CD14-positive monocyte (primary cell): Measurements from ENCODE around the gene COMMD1. TPM values are rescaled to one million over a fixed set of nuclear protein-coding genes. Genes with fewer than 3 reads are reported as not detected.

Experiments
- DNase-seq, 3 donors: peaks; one replicate each; pipeline ENCODE4 v3.0.0-alpha.2; 2011 to 2022
- H2AFZ ChIP-seq: 2 replicates; pipeline ENCODE4 v1.6.0; 2012; ENCODE audit warnings: mild to moderate bottlenecking, low read depth, low read length, inconsistent platforms; ENCODE audit not compliant: insufficient read depth, poor library complexity, severe bottlenecking
- H3K27ac ChIP-seq, 2 donors: 1 replicate in 1 of 2; 2 replicates in 1 of 2; pipeline ENCODE4 v1.5.1; 2012 to 2013; ENCODE audit warnings: low read length in 2 of 2, control low read depth in 1 of 2, inconsistent platforms in 1 of 2, low read depth in 1 of 2, mild to moderate bottlenecking in 1 of 2
- H3K27me3 ChIP-seq, 2 donors: one replicate each; pipeline versions ENCODE4 v1.6.0 to v1.6.1; 2011 to 2013; ENCODE audit warnings: low read length in 2 of 2; ENCODE audit not compliant: control insufficient read depth in 2 of 2, insufficient read depth in 2 of 2
- H3K36me3 ChIP-seq, 2 donors: replicated peaks in 1 of 2; 1 replicate in 1 of 2; 2 replicates in 1 of 2; pipeline versions ENCODE4 v1.5.1 to v1.6.1; 2012 to 2013; ENCODE audit warnings: low read length in 2 of 2, control low read depth in 1 of 2, inconsistent platforms in 1 of 2, mild to moderate bottlenecking in 1 of 2; ENCODE audit not compliant: insufficient read depth in 2 of 2, control insufficient read depth in 1 of 2
- H3K4me1 ChIP-seq, 2 donors: 1 replicate in 1 of 2; 2 replicates in 1 of 2; pipeline versions ENCODE4 v1.5.1 to v1.6.1; 2012 to 2013; ENCODE audit warnings: low read length in 2 of 2, control low read depth in 1 of 2, inconsistent platforms in 1 of 2, mild to moderate bottlenecking in 1 of 2, moderate library complexity in 1 of 2; ENCODE audit not compliant: insufficient read depth in 2 of 2, control insufficient read depth in 1 of 2
- H3K4me2 ChIP-seq: replicated peaks from 2 replicates; pipeline ENCODE3; 2012; ENCODE audit warnings: low read length, moderate library complexity, mild to moderate bottlenecking; ENCODE audit not compliant: poor library complexity, severe bottlenecking; ENCODE audit errors: extremely low read depth
- H3K4me3 ChIP-seq, 3 experiments: fragments of 200-600 bp in 1 of 3; sonication (generic) in 1 of 3; replicated peaks in 1 of 3; 1 replicate in 2 of 3; 2 replicates in 1 of 3; pipeline ENCODE4 v1.5.1; 2011 to 2013; ENCODE audit warnings: low read length in 3 of 3, mild to moderate bottlenecking in 3 of 3, control low read depth in 2 of 3, low read depth in 2 of 3, inconsistent platforms in 1 of 3, moderate library complexity in 1 of 3
- H3K79me2 ChIP-seq: 2 replicates; pipeline ENCODE4 v1.6.0; 2012; ENCODE audit warnings: mild to moderate bottlenecking, control low read depth, inconsistent platforms, low read length, moderate library complexity; ENCODE audit not compliant: insufficient read depth
- H3K9ac ChIP-seq: 2 replicates; pipeline ENCODE4 v1.6.0; 2017; ENCODE audit warnings: low read length, mild to moderate bottlenecking; ENCODE audit not compliant: insufficient read depth, poor library complexity, severe bottlenecking
- H3K9me3 ChIP-seq, 2 donors: replicated peaks in 1 of 2; 1 replicate in 1 of 2; 2 replicates in 1 of 2; pipeline versions ENCODE4 v1.5.1 to v1.6.1; 2012 to 2013; ENCODE audit warnings: low read length in 2 of 2, control low read depth in 1 of 2; ENCODE audit not compliant: control insufficient read depth in 1 of 2, insufficient read depth in 1 of 2
- H4K20me1 ChIP-seq: 2 replicates; pipeline ENCODE4 v1.6.0; 2012; ENCODE audit warnings: mild to moderate bottlenecking, low read length, control low read depth, moderate library complexity; ENCODE audit not compliant: insufficient read depth
- H3K27ac Mint-ChIP-seq, 7 donors: one replicate each; pipeline ENCODE4 v1.8.0; 2020; ENCODE audit warnings: mild to moderate bottlenecking in 7 of 7, mixed read lengths in 7 of 7, moderate library complexity in 6 of 7, inconsistent platforms in 2 of 7
- H3K27me3 Mint-ChIP-seq, 3 donors: one replicate each; pipeline ENCODE4 v1.8.0; 2021 to 2022; ENCODE audit warnings: low read depth in 3 of 3, mild to moderate bottlenecking in 3 of 3, mixed read lengths in 3 of 3, moderate library complexity in 3 of 3, inconsistent platforms in 1 of 3
- H3K36me3 Mint-ChIP-seq, 2 donors: one replicate each; pipeline ENCODE4 v1.8.0; 2020; ENCODE audit warnings: mixed read lengths in 2 of 2, inconsistent platforms in 1 of 2, mild to moderate bottlenecking in 1 of 2
- H3K4me1 Mint-ChIP-seq: one replicate; pipeline ENCODE4 v1.8.0; 2020; ENCODE audit warnings: mild to moderate bottlenecking, mixed read lengths
- H3K4me3 Mint-ChIP-seq, 2 donors: one replicate each; pipeline ENCODE4 v1.8.0; 2020; ENCODE audit warnings: mild to moderate bottlenecking in 2 of 2, mixed read lengths in 2 of 2, moderate library complexity in 1 of 2
- H3K9me3 Mint-ChIP-seq, 7 donors: one replicate each; pipeline ENCODE4 v1.8.0; 2020 to 2022; ENCODE audit warnings: mixed read lengths in 7 of 7, mild to moderate bottlenecking in 6 of 7, moderate library complexity in 6 of 7, inconsistent platforms in 2 of 7
- WGBS: methylation state at CpG from one replicate; pipeline ENCODE4 v1.1.5; 2013; ENCODE audit warnings: missing lambda C conversion rate; ENCODE audit not compliant: insufficient coverage; 5-methylcytosine and 5-hydroxymethylcytosine counted together
- intact Hi-C, 2 donors: fragments of 100-400 bp; cut with micrococcal nuclease; formaldehyde crosslinking; loops; one replicate each; pipeline versions ENCODE4 v1.15.0 to v1.15.1; 2023
- polyA plus RNA-seq, 3 donors: library from polyadenylated mRNA; depleted of rRNA in 1 of 3; unstranded in 2 of 3; stranded (reverse) in 1 of 3; fragments of 300-500 nt in 2 of 3; fragments of >200 nt in 1 of 3; fragmentation: Illumina TruSeq in 2 of 3; gene quantifications; 1 replicate in 2 of 3; 2 replicates in 1 of 3; pipeline ENCODE4 v1.2.3, GENCODE V29; 2012 to 2021
- TF ChIP-seq, protein P1 (sequence below): fragments of 200-600 bp; IDR thresholded peaks from one replicate; pipeline ENCODE4 v1.8.0; 2022; ENCODE audit warnings: antibody characterized with exemption, mild to moderate bottlenecking

The COMMD1 gene
- polyA plus RNA-seq, 3 donors: 25.2 to 82.1 (median 70.7) TPM

DNA sequence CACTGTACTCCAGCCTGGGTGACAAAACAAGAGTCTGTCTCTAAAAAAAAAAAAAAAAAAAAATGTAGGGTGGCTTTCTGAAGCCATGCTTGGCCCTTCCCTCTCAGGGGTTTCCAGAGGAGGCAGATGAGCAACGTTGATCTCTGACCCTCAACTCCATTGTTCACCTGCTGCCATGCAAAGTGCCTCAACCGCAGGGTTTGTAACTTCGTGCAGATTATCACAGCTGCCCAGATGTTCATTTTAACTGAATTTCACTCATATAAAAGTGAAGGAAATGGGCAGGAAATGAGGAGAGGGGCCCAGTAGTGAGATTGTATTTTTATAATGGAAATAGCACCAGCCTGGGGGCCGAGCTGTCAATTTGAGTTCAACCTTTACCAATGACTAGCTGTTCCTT, 275.5 kb downstream of the COMMD1 start:
- Mint-ChIP-seq H3K27ac (no peak overlapping the region), H3K27me3 (peaks cover 1 to 2% (median 2%) of the 10 kb centered on the region in 3 donors), H3K4me3 (no peak overlapping the region), H3K9me3 (peaks cover 0 to 4% (median 2%) of the 10 kb centered on the region in 7 donors), H3K36me3 (no peaks in the 10 kb centered on the region), H3K4me1 (peaks cover 15% of the 10 kb centered on the region)
- H4K20me1 ChIP-seq: no peaks in the 10 kb centered on the region
- TF ChIP-seq, protein P1, sequence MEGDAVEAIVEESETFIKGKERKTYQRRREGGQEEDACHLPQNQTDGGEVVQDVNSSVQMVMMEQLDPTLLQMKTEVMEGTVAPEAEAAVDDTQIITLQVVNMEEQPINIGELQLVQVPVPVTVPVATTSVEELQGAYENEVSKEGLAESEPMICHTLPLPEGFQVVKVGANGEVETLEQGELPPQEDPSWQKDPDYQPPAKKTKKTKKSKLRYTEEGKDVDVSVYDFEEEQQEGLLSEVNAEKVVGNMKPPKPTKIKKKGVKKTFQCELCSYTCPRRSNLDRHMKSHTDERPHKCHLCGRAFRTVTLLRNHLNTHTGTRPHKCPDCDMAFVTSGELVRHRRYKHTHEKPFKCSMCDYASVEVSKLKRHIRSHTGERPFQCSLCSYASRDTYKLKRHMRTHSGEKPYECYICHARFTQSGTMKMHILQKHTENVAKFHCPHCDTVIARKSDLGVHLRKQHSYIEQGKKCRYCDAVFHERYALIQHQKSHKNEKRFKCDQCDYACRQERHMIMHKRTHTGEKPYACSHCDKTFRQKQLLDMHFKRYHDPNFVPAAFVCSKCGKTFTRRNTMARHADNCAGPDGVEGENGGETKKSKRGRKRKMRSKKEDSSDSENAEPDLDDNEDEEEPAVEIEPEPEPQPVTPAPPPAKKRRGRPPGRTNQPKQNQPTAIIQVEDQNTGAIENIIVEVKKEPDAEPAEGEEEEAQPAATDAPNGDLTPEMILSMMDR: no peak
- H3K4me3 ChIP-seq: no peak overlapping the region
- H3K27ac ChIP-seq: no peak overlapping the region
- no peak overlapping the region for H2AFZ ChIP-seq
- WGBS: no CpG with 5 or more reads among the region's 4 CpGs
- H3K79me2 ChIP-seq: no peaks in the 10 kb centered on the region
- H3K9ac ChIP-seq: no peak overlapping the region
- no peaks in the 10 kb centered on the region for H3K9me3 ChIP-seq
- no peaks in the 10 kb centered on the region for H3K36me3 ChIP-seq
- DNase-seq: no peak
- no peaks in the 10 kb centered on the region for H3K4me1 ChIP-seq
- no peaks in the 10 kb centered on the region for H3K27me3 ChIP-seq
- H3K4me2 ChIP-seq: no peak overlapping the region
- intact Hi-C loops: no loop called here

DNA sequence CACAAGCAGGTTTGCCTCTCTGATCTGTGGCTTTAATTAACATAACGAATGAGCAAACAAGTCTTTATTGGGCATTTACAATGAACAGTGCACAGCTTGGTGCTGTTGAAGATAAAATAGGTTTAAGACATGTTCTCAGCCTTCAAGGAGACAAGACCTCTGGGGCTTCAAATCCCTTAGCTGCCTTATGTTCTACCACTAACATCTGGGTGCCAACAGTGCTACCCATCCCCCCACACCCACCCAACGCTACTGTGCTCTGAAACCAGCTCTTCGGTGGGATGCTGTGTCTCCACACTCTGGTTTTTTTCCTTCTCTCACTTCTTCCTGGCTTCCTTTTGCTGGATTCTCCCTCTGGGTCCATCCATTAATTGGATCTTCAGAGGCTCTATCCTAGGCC, 276.4 kb downstream of the COMMD1 start:
- Mint-ChIP-seq H3K4me1 (peaks cover 21% of the 10 kb centered on the region), H3K36me3 (no peaks in the 10 kb centered on the region), H3K4me3 (no peak overlapping the region), H3K9me3 (peaks cover 0 to 4% (median 2%) of the 10 kb centered on the region in 7 donors), H3K27me3 (peaks cover 1 to 2% (median 2%) of the 10 kb centered on the region in 3 donors), H3K27ac (no peak overlapping the region)
- intact Hi-C loops: no loop called here
- no peak overlapping the region for H2AFZ ChIP-seq
- H3K4me1 ChIP-seq: peaks cover 8% of the 10 kb centered on the region in 2 donors
- H3K27ac ChIP-seq: no peak overlapping the region
- H3K27me3 ChIP-seq: no peaks in the 10 kb centered on the region
- no peak for DNase-seq
- H3K4me2 ChIP-seq: no peak overlapping the region
- WGBS: 82% methylated on average over 3 of the region's 3 CpGs
- no peaks in the 10 kb centered on the region for H3K9me3 ChIP-seq
- H3K36me3 ChIP-seq: no peaks in the 10 kb centered on the region
- H4K20me1 ChIP-seq: no peaks in the 10 kb centered on the region
- no peak overlapping the region for H3K4me3 ChIP-seq
- no peak overlapping the region for H3K9ac ChIP-seq
- TF ChIP-seq, protein P1: no peak
- H3K79me2 ChIP-seq: no peaks in the 10 kb centered on the region
